ENCODE data around the gene PIM1. TPM values are rescaled to one million over a fixed set of nuclear protein-coding genes. Genes with fewer than 3 reads are reported as not detected.

The PIM1 gene
- polyA plus RNA-seq (2013, experiment 1 of 2): 16.8 TPM
- polyA plus RNA-seq (2013, experiment 2 of 2): 16.9 TPM

DNA sequence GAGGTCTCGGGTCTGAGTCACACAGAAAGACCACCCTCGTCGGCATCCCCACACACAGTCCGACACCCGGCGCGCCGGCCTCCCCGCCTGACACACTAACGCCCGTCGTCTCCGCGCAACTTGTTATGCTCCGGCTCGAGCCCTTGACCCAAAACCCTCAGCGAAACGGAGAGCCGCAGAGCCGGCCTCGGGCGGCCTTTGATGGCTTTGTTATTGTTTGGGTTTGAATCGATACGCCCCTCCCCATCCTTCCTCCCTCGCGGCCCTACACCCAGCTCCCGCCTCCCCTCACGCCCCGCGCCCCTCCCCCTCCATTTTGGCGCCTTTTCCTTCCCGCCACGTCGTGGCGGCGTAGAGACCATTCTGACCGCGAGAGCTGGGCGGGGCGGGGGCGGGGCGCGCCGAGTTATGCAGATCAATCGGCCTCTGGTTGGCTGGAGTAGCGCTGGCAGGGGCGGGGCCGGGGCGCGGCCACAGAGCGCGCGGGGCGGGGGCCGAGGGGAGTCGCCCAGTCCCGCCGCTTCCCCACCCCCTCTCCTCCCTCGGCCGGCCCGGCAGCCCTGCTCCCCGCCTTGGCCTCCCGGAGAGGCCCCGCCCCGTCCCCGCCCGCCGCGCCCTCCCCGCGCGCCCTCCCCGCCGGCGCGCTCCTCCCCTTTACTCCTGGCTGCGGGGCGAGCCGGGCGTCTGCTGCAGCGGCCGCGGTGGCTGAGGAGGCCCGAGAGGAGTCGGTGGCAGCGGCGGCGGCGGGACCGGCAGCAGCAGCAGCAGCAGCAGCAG lies at the start of gene PIM1:
Gene PIM1, plus strand, starts transcription at position 657 of the 777 bp plus-strand sequence. CDS start 424 bp downstream, outside the sequence.
- peak within 1 kb of the TSS; percentile 51 for H3K27ac ChIP-seq (replicated peaks; ENCODE audit: low read length)
- H3K23ac ChIP-seq (ENCODE audit: low read depth, low read length, poor library complexity): peak within 1 kb of the TSS; percentile 98
- H2AFZ ChIP-seq (ENCODE audit: low read length): peak within 1 kb of the TSS; percentile 85
- peak within 1 kb of the TSS; percentile 59 for H2AK5ac ChIP-seq (ENCODE audit: low read depth, low read length)
- peak within 1 kb of the TSS; percentile 99 for H3K9ac ChIP-seq (ENCODE audit: low read depth, low read length, poor library complexity)
- H2BK5ac ChIP-seq (ENCODE audit: low read length): peak within 1 kb of the TSS; percentile 89
- H2BK120ac ChIP-seq (ENCODE audit: low read depth, low read length): peak within 1 kb of the TSS; percentile 98
- peak within 1 kb of the TSS; percentile 99 for H3K18ac ChIP-seq (ENCODE audit: low read length)
- H3K36me3 ChIP-seq (replicated peaks in 1 of 2; ENCODE audit: control insufficient read depth in 2 of 2, insufficient read depth in 2 of 2, low read length in 2 of 2): peaks cover 21 to 25% of the 10 kb centered on the region in 2 donors
- peaks cover 7 to 22% of the 10 kb centered on the region in 2 donors for H3K4me1 ChIP-seq (ENCODE audit: control insufficient read depth in 2 of 2, insufficient read depth in 1 of 2, low read depth in 1 of 2, low read length in 2 of 2)
- peak within 1 kb of the TSS; percentile 97 for H3K4me2 ChIP-seq (ENCODE audit: insufficient read depth, low read length, poor library complexity, severe bottlenecking)
- peak within 1 kb of the TSS; percentile 86 for H4K91ac ChIP-seq (ENCODE audit: low read depth, low read length, poor library complexity)
- peak within 1 kb of the TSS; percentile 99 for H2BK12ac ChIP-seq (ENCODE audit: low read length)
- peak; percentile 99 for DNase-seq (ENCODE audit: low spot score)
- peak within 1 kb of the TSS; percentile 94 for H3K4me3 ChIP-seq (ENCODE audit: low read length in 2 of 2)
- H4K8ac ChIP-seq (ENCODE audit: low read depth, low read length): no peak within 1 kb of the TSS
- peaks cover 0 to 2% (median 0%) of the 10 kb centered on the region in 3 experiments for H3K27me3 ChIP-seq (ENCODE audit: control insufficient read depth in 3 of 3, insufficient read depth in 3 of 3, low read depth in 1 of 3, low read length in 3 of 3)
- peak within 1 kb of the TSS; percentile 97 for H3K14ac ChIP-seq (ENCODE audit: low read length)
- peak within 1 kb of the TSS; percentile 94 for H2BK15ac ChIP-seq (ENCODE audit: low read length)
- no CpG with 5 or more reads among the region's 90 CpGs for WGBS, 2 donors (ENCODE audit: extremely low coverage in 2 of 2, insufficient read length in 2 of 2, insufficient replicate concordance in 1 of 2)
- H3K4ac ChIP-seq (ENCODE audit: low read length): peak within 1 kb of the TSS; percentile 54
- H3K79me1 ChIP-seq (ENCODE audit: low read depth, low read length): peaks cover 2% of the 10 kb centered on the region
- peaks cover 0 to 1% of the 10 kb centered on the region in 2 donors for H3K9me3 ChIP-seq (replicated peaks in 1 of 2; ENCODE audit: control insufficient read depth in 2 of 2, insufficient read depth in 1 of 2, low read depth in 1 of 2, low read length in 2 of 2)

DNA sequence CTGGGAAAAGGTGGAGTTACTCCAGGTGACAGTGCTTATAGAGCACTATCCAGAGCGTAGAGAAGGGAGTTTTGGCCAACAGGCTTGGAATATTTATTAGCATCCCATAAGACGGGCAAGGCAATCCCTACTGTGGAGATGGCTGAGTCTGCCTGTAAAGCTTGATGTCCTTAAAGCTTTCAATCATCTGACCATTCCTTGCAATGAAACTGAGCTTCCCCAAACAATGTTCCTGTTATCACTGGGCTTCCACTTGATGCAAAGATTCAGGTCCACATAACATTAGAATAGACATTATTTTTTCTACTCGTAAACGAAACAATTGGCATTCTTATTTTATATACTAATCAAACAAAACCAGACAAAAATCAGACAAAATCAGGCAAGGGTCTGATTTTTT lies 48.4 kb upstream of the PIM1 start:
- Histone ChIP-seq H2BK120ac (ENCODE audit: low read depth, low read length) (no peak overlapping the region), H3K14ac (ENCODE audit: low read length) (no peak overlapping the region), H3K4ac (ENCODE audit: low read length) (no peak overlapping the region), H3K18ac (ENCODE audit: low read length) (no peak overlapping the region), H3K27ac (replicated peaks; ENCODE audit: low read length) (no peak overlapping the region), H2AFZ (ENCODE audit: low read length) (no peak overlapping the region), H3K79me1 (ENCODE audit: low read depth, low read length) (no peaks in the 10 kb centered on the region), H2AK5ac (ENCODE audit: low read depth, low read length) (no peak overlapping the region), H3K4me1 (ENCODE audit: control insufficient read depth in 2 of 2, insufficient read depth in 1 of 2, low read depth in 1 of 2, low read length in 2 of 2) (peaks cover 9 to 12% of the 10 kb centered on the region in 2 donors), H3K9me3 (replicated peaks in 1 of 2; ENCODE audit: control insufficient read depth in 2 of 2, insufficient read depth in 1 of 2, low read depth in 1 of 2, low read length in 2 of 2) (no peaks in the 10 kb centered on the region), H4K91ac (ENCODE audit: low read depth, low read length, poor library complexity) (no peak overlapping the region), H2BK12ac (ENCODE audit: low read length) (no peak overlapping the region), H3K4me2 (ENCODE audit: insufficient read depth, low read length, poor library complexity, severe bottlenecking) (no peak overlapping the region), H2BK15ac (ENCODE audit: low read length) (no peak overlapping the region), H4K8ac (ENCODE audit: low read depth, low read length) (no peak overlapping the region), H3K9ac (ENCODE audit: low read depth, low read length, poor library complexity) (no peak overlapping the region), H3K27me3 (ENCODE audit: control insufficient read depth in 3 of 3, insufficient read depth in 3 of 3, low read depth in 1 of 3, low read length in 3 of 3) (no peaks in the 10 kb centered on the region), H3K23ac (ENCODE audit: low read depth, low read length, poor library complexity) (no peak overlapping the region), H3K4me3 (ENCODE audit: low read length in 2 of 2) (no peak overlapping the region), H3K36me3 (replicated peaks in 1 of 2; ENCODE audit: control insufficient read depth in 2 of 2, insufficient read depth in 2 of 2, low read length in 2 of 2) (peaks cover 0 to 3% of the 10 kb centered on the region in 2 donors), H2BK5ac (ENCODE audit: low read length) (no peak overlapping the region)
- WGBS, 2 donors (ENCODE audit: extremely low coverage in 2 of 2, insufficient read length in 2 of 2, insufficient replicate concordance in 1 of 2): 100% methylated on average over 2 of the region's 4 CpGs; no CpG with 5 or more reads in 1 of the 2 donors
- DNase-seq (ENCODE audit: low spot score): no peak

- Histone ChIP-seq H3K14ac (ENCODE audit: low read length) (no peak overlapping the region), H2BK5ac (ENCODE audit: low read length) (no peak overlapping the region), H2AK5ac (ENCODE audit: low read depth, low read length) (peak overlapping the region; percentile 38), H3K23ac (ENCODE audit: low read depth, low read length, poor library complexity) (no peak overlapping the region), H3K36me3 (replicated peaks in 1 of 2; ENCODE audit: control insufficient read depth in 2 of 2, insufficient read depth in 2 of 2, low read length in 2 of 2) (no peaks in the 10 kb centered on the region), H4K8ac (ENCODE audit: low read depth, low read length) (no peak overlapping the region), H3K4me2 (ENCODE audit: insufficient read depth, low read length, poor library complexity, severe bottlenecking) (no peak overlapping the region), H2BK120ac (ENCODE audit: low read depth, low read length) (no peak overlapping the region), H2BK15ac (ENCODE audit: low read length) (no peak overlapping the region), H3K9ac (ENCODE audit: low read depth, low read length, poor library complexity) (no peak overlapping the region), H3K4me1 (ENCODE audit: control insufficient read depth in 2 of 2, insufficient read depth in 1 of 2, low read depth in 1 of 2, low read length in 2 of 2) (peaks cover 12 to 13% of the 10 kb centered on the region in 2 donors), H3K4ac (ENCODE audit: low read length) (no peak overlapping the region), H2AFZ (ENCODE audit: low read length) (no peak overlapping the region), H3K27me3 (ENCODE audit: control insufficient read depth in 3 of 3, insufficient read depth in 3 of 3, low read depth in 1 of 3, low read length in 3 of 3) (no peaks in the 10 kb centered on the region), H4K91ac (ENCODE audit: low read depth, low read length, poor library complexity) (no peak overlapping the region), H3K9me3 (replicated peaks in 1 of 2; ENCODE audit: control insufficient read depth in 2 of 2, insufficient read depth in 1 of 2, low read depth in 1 of 2, low read length in 2 of 2) (no peaks in the 10 kb centered on the region), H3K27ac (replicated peaks; ENCODE audit: low read length) (no peak overlapping the region), H2BK12ac (ENCODE audit: low read length) (no peak overlapping the region), H3K18ac (ENCODE audit: low read length) (peak overlapping the region; percentile 74), H3K4me3 (ENCODE audit: low read length in 2 of 2) (no peak overlapping the region), H3K79me1 (ENCODE audit: low read depth, low read length) (no peaks in the 10 kb centered on the region)
- WGBS, 2 donors (ENCODE audit: extremely low coverage in 2 of 2, insufficient read length in 2 of 2, insufficient replicate concordance in 1 of 2): no CpG with 5 or more reads among the region's 5 CpGs
- no peak for DNase-seq (ENCODE audit: low spot score)
Measured at GRCh38 chr6:37122861-37123260, 47.1 kb upstream of the PIM1 start.

- Histone ChIP-seq H3K9me3 (replicated peaks in 1 of 2; ENCODE audit: control insufficient read depth in 2 of 2, insufficient read depth in 1 of 2, low read depth in 1 of 2, low read length in 2 of 2) (no peaks in the 10 kb centered on the region), H3K18ac (ENCODE audit: low read length) (peak overlapping the region; percentile 62), H3K27me3 (ENCODE audit: control insufficient read depth in 3 of 3, insufficient read depth in 3 of 3, low read depth in 1 of 3, low read length in 3 of 3) (no peaks in the 10 kb centered on the region), H3K79me1 (ENCODE audit: low read depth, low read length) (no peaks in the 10 kb centered on the region), H2AFZ (ENCODE audit: low read length) (no peak overlapping the region), H3K4me1 (ENCODE audit: control insufficient read depth in 2 of 2, insufficient read depth in 1 of 2, low read depth in 1 of 2, low read length in 2 of 2) (peaks cover 13 to 17% of the 10 kb centered on the region in 2 donors), H3K23ac (ENCODE audit: low read depth, low read length, poor library complexity) (no peak overlapping the region), H3K4me3 (ENCODE audit: low read length in 2 of 2) (no peak overlapping the region), H2BK5ac (ENCODE audit: low read length) (no peak overlapping the region), H3K27ac (replicated peaks; ENCODE audit: low read length) (no peak overlapping the region), H3K9ac (ENCODE audit: low read depth, low read length, poor library complexity) (no peak overlapping the region), H3K4me2 (ENCODE audit: insufficient read depth, low read length, poor library complexity, severe bottlenecking) (no peak overlapping the region), H3K14ac (ENCODE audit: low read length) (no peak overlapping the region), H2BK12ac (ENCODE audit: low read length) (no peak overlapping the region), H2BK120ac (ENCODE audit: low read depth, low read length) (no peak overlapping the region), H3K4ac (ENCODE audit: low read length) (no peak overlapping the region), H4K91ac (ENCODE audit: low read depth, low read length, poor library complexity) (no peak overlapping the region), H2AK5ac (ENCODE audit: low read depth, low read length) (no peak overlapping the region), H2BK15ac (ENCODE audit: low read length) (peak overlapping the region; percentile 0), H3K36me3 (replicated peaks in 1 of 2; ENCODE audit: control insufficient read depth in 2 of 2, insufficient read depth in 2 of 2, low read length in 2 of 2) (no peaks in the 10 kb centered on the region), H4K8ac (ENCODE audit: low read depth, low read length) (no peak overlapping the region)
- WGBS, 2 donors (ENCODE audit: extremely low coverage in 2 of 2, insufficient read length in 2 of 2, insufficient replicate concordance in 1 of 2): no CpG with 5 or more reads among the region's 15 CpGs
- DNase-seq (ENCODE audit: low spot score): no peak
Measured at GRCh38 chr6:37123957-37124729, 45.8 kb upstream of the PIM1 start.

Data from neuronal stem cell (in vitro differentiated cells).